HG02588 (cell line): Measurements from ENCODE around the gene SHFL.

ENCODE experiments used
- ATAC-seq: cut with Tn5 transposase; IDR thresholded peaks from one replicate; pipeline ENCODE4 v1.9.1; 2021; ENCODE audit warnings: mild to moderate bottlenecking, moderate library complexity; ENCODE audit not compliant: unreplicated experiment

Gene SHFL

DNA sequence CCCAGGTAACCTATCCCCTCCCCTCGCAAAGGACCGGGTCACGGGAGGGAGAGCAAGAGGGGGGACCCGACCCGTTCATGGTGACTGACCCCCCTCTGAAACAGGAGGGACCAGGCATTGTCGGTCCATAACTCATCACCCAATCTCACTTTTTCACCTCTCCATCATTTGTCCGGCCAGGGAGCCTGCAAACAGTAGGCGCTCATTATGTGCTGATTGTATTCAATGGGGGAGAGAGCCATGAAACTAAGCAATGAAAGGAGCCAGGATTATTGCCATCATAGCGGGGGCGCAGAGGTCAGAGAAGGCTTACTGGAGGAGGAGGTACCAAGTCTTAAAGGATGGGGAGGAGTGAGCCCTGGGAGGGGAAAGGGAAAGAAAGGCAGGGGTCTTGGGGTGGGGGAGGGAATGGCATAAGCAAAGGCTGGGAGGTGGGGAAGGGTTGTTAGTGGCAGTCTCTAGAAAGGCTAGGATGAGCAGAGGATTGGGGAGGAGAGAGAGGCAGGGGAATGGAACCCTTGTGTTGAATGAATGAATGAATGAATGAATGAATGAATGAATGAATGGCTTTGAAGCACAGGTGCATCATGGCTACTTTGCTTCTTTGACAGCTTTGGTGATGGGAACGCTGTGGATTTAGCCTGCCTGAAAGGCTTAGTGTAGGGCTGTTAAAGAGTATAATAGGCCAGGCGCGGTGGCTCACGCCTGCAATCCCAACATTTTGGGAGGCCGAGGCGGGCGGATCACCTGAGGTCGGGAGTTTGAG lies 1.4 kb downstream of the SHFL start:
- ATAC-seq, result no peak

DNA sequence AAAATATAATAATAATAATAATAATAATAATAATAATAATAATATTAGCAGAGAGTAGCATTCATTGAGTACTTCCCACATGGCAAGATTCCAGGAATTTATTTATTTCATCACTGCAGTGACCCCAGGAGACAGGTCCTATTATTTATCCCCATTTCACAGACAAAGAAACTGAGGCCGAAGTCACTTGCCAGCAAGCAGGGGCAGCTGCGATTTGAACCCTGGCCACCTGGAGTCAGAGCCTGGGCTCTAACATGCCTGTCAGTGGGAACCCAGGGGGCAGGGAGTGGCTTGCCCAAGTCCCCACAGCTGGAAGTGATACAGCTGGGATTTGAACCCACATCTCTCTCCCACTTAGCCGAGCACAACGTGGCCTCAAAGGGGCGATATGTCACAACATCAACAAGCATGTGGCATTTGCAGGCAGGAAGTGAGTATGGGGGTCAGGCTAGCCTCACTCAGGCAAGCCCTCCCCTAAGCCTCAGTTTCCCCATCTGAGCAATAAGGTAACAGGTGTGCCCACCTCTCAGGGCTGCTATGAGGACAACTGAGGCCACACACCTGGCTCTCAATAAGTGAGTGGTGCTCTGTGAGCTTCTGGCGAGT lies 2.9 kb downstream of the SHFL start:
- ATAC-seq, result no peak

DNA sequence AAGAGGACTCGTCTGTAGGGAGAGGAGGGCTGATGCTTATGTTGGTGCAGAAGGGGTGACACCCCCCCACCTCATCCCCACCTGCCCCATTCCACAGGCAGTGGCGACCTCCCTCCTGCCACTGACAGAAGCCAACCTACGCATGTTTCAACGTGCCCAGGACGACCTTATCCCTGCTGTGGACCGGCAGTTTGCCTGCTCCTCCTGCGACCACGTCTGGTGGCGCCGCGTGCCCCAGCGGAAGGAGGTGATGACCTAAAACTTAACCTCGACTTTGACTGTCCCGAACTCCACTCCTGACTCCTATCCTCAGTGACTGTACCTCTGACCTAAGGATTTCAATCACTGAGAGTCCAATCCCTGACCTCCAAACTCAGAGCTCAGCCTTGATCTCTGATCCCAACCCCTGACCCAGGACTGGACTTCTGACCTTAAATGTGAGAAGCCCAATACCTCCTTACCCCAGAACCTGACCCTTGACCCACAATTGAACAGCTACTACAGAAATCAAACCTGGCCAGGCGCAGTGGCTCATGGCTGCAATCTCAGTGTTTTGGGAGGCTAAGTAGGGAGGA lies 3.8 kb downstream of the SHFL start:
- no peak for ATAC-seq

DNA sequence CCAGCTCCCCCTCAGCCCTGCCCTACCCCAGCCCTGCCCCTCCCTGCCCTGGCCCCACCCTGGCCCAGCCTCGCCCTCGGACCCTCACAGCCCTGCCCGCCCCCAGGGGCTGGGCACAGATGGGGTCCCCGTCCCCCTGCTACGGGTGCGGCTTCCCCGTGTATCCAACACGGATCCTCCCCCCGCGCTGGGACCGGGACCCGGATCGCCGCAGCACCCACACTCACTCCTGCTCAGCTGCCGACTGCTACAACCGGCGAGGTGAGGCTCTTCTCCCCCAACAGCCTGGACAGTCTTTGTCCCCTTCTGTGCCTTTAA lies 5.2 kb downstream of the SHFL start:
- ATAC-seq, result no peak

DNA sequence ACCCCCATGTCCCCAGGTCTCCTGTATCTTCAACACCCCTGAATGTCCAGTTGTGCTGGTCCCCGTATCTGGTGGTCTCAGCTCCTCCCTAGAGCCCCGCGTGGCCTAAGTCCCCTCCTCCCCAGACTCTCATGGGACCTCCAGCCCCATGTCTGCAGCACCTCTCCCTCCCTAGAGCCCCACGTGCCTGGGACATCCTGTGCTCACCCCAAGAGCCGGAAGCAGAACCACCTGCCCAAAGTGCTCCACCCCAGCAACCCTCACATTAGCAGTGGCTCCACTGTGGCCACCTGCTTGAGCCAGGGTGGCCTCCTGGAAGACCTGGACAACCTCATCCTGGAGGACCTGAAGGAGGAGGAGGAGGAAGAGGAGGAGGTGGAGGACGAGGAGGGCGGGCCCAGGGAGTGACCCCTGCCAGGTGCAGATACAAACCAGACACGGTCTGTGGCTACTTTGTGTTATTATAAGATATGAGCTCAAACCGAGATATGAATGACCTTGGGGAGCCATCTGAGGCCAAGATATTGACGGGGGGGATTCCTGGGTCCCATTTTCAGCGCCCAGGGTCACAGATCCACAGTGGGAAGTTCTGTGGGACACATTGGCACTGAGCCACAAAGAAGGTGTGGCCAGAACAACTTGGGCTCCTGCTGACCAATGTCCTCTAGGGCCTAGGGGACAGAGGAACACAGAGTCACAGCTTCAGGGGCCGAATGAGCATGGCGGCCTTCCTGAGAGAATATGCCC lies 6.0 kb downstream of the SHFL start:
- ATAC-seq, result no peak

DNA sequence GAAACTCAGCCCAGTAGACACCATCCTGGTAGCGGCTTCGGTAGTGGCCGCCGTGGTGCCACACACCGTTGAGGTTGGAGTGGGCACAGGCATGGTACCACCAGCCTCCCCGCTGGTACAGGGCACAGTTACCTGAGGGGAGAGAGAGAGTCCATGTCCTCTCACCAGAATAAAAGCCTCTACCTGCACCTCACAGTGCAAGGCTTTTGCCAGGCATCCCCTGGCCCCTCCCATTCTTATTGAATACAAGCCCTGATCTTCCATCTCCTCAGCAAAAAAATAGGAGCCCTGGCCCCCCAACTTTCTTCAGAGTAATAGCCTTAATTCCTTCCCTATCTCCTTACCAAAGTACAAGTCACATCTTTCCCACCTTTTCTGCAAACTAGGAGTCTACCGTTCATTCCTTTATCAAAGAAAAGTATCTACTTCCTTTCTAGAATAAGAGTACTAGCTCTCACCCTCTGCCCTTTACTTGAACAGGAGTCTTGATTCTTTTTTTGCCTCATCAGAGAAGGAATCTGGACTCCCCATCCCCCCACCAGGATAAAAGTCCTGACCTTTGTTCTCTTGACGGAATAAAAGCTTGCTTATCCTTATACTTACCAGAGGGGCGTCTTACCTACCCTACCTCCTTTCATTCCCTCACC lies 6.7 kb downstream of the SHFL start:
- no peak for ATAC-seq

DNA sequence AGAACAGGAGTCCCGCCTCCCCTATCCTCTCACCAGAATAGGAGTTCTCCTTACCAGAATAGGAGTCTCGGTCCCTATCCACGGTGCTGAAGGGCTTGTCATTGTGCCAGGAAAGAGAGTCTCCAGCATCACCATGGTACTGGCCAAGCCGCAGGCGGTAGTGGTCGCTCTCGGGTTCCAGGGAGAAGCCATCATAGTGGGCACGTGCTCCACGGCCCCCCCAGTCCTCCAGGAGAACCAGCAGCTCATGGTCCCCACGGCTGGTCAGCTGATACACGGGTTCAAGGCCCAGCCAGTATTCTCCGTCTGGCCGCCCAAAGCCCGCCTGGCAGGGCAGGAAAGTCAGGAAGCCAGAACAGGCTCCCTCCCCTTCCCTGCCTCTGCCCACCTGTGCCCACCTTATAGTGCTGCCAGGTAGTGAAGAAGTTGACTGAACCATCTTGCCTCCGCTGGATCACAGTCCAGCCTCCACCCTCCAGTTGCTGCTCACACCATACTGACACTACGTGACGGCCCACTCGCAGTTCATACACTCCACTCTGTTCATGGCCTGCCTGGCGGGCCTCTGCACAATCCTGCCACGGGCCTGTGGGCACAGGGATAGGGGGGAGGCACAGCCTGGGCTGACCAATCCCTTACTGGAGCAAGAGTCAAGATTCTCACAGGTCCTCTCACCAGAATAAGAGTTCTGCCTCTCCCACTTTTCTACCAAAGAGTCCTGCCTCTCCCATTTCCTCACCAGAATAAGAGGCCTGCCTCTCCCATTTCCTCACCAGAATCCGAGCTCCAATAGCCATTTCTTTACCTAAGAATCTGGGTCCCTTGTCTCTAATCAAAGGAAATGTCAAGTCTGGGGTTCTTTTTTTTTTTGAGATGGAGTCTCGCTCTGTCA lies 7.4 kb downstream of the SHFL start:
- ATAC-seq, result no peak

DNA sequence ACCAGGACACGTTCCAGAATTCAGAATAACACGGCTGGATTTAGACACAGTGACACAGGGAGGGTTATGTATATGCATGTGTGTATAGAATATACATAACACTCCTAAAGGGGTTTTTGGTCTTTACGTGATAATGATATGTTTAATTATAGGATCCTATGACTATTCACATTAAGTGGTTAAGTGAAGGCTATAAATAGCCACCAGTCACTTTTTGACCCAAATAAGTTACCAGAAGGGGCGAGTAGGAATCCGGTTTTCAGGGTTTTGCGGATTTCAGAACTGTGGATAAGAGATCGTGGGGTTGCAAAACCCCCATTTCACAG lies 9.5 kb downstream of the SHFL start:
- ATAC-seq, result no peak

DNA sequence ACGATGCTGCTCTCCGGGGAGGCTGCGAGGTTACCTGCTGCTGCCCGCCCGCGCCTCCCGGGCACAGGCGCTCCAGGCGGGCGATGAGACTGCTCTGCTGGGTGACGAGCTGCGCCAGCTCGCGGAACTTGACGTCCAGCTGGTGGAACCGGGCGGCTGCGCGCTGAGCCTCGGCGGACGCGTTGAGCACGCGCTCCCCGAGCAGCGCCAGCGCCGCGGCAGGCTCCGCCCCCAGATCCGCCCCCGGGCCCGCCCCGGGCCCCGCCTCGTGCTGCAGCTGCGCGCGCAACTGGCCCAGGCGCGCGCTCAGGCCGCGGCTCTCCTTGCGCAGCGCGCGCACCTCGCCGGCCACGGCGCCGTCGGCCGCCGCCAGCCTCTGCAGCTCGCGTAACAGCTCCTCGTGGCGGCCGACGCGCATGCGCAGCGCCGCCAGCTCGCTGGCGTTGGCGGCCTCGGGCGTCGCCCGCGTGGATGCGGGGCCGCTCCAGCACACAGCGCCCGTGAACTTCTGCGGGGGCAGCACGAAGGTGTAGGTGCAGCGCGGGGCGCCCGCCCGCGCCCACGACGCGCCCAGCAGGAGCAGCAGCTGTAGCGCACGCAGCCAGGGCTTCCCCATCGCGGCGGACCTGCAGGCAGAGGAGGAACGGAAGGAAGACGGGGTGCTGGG lies 10.0 kb downstream of the SHFL start:
- peak; percentile 78 for ATAC-seq

DNA sequence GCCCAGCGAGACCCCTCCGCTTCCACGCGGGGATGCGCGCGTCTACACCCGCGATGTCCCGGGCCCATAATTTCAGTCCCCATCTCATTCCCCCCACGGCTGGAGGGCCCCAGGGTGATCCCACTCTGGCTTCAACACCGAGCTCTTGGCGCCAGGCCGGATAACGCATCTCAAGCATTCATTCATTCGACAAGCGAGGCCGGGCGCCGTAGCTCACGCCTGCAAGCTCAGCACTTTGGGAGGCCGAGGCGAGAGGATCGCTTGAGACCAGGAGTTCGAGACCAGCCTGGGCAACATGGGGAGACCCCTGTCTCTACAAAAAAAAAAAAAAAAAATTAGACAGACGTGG lies 10.5 kb downstream of the SHFL start:
- no peak for ATAC-seq

DNA sequence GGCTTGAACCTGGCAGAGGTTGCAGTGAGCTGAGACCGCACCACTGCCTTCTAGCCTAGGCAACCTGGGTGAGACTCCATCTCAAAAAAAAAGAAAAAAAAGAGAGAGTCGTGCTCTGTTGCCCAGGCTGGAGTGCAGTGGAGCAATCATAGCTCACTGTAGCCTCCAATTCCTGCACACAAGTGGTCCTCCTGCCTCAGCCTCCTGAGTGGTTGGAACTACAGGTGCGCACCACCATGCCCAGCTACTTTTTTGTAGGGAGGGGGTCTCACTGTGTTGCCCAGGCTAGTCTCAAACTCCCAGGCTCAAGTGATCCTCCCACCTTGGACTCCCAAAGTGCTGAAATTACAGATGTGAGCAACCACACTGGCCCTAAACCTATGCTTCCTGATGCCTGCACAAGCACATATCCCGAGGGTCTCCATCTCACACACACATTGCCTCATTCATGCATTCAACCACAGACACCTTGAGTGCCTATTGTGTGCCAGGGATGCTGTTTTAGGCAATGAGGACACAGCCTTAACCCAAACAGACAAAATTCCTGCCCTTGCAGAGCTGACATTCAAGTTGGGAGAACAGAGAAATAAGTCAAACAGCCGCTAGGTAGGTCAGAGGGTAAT lies 14.2 kb downstream of the SHFL start:
- ATAC-seq, result no peak

DNA sequence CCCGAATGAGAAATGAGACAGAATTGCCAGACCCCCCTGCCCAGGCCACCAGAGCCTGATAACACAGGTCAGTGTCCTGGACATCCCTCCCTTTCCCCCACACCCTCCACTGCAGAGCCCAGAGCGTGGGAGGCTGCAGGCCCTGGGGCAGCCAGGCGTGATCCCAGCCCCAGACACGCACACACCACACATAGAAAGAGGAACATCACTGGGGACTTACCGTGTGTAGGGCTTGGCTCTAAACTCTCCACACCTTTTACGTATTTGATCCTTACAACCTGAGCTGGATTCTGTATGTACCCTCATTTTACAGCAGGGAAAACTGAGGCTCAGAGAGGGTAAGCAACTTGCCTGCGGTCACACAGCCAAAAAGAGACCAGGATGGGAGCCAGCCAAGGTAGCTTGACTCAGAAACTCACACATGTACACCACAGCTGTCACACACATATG lies 16.7 kb downstream of the SHFL start:
- ATAC-seq, result peak; percentile 28

DNA sequence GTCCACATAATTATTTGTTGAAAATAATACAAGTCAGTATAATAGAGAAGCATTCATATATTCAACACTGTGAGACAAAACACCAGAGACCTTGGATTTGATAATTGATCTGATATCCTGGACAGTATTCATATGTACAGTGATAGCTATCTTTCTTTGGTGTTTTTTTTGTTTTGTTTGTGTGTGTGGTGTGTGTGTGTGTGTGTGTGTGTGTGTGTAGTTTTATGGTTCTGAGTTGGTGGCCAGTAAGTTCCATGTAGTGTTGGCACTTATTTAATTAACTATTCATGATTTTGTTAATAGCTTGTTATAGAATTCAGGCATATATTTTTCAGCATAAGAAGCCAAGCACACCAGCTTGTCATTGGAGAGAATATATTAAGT lies 18.0 kb downstream of the SHFL start:
- no peak for ATAC-seq

DNA sequence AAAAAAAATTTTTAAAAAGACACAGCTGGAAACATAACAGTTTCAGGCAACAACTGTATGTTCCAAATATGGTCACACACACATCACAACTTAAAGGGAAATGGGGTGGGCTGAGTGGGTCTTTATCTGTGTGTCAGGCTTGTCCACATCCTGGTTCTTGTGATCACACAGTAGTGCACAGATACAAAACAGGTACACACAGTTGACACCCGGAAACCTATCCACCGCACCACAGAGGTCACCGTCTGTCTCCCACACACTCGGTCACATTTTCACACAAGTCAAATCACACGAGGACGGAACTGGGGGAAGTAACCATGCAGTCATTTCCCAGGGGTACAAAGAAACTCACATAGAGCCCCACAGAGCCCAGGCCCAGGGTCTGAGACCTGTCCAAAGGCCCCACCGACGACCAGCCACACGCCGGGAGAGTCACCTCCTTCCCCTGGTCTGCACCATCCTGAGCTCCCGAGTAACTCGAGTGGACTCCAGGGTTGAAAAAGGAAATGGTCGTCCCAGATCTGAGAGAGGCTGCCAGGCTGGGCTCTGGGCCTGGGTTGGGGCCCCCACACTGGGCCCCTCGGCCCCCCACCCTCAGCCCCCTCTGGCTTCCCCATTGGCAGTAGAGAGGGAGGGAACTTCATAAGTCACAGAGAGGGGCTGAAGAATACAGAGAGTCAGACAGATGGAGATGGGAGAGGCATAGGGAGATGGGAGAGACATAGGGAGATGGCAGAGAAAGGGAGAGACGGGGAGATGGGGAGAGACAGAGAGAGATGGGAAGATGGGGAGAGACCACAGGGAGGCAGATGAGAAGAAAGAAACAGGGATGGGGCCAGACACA lies 18.8 kb downstream of the SHFL start:
- no peak for ATAC-seq

DNA sequence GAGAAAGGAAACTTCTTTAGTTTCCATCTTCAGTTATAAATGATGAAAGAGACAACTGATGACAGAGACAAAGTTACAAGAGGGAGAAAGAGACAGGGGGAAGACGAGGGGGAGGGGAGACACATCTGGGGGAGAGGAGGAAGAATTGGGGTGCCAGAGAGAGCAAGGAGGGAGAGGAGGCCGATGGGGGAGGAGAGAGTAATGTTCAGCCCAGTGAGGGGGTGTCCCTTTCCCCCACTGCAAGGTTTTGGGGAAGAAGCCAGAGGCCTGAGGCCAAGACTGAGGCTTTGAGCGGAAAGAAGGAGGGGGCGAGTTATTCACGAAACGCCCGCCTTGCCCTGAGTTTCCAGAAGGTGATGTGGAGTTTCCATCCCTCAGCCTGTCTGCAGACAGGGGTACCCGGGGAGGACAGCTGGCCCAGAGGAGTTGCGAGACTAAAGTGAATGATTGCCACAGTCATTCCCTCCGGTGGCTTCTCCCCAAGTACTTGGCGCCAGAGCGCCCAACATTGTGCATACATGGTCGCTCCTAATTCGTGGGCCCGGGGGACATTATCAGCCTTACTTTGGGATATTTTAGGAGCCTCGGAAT lies 19.5 kb downstream of the SHFL start:
- ATAC-seq, result peak; percentile 18

DNA sequence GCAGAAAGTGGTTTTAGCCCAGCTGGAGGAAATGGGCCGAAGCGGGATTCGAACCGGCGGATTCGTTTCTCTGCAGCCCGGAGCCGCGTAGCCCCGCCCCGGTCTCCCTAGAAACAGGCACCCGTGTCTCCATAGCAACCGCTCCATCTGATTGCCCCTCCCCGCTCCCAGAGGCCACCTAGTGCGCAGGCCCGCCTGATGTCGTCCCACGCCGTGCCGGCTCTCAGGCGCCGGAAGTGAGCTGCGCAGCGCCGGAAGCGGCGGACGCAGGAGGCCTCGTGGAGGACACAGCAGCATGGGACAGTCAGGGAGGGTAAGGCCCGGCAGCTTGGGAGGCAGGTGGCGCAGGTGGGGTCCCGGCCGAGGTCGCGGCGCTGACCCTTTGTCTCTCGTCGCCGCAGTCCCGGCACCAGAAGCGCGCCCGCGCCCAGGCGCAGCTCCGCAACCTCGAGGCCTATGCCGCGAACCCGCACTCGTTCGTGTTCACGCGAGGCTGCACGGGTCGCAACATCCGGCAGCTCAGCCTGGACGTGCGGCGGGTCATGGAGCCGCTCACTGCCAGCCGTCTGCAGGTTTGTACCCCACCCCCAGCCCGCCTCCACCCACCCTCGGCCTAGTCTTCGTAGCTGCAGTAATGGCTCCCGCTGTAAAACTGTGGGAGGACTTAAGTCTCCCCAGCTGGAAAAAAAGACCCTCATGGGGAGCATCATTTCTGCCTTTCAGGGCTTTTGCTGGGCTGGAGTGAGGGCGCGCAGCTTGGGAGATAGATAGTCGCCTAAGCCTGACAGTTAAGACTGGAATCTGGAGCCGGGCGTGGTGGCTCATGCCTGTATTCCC lies 20.2 kb downstream of the SHFL start, which contains the start of gene PPAN:
PPAN (plus strand) TSS at position 263 of the 837 bp plus-strand sequence; CDS start at position 296, 33 bp downstream.
- ATAC-seq, result peak; percentile 47

DNA sequence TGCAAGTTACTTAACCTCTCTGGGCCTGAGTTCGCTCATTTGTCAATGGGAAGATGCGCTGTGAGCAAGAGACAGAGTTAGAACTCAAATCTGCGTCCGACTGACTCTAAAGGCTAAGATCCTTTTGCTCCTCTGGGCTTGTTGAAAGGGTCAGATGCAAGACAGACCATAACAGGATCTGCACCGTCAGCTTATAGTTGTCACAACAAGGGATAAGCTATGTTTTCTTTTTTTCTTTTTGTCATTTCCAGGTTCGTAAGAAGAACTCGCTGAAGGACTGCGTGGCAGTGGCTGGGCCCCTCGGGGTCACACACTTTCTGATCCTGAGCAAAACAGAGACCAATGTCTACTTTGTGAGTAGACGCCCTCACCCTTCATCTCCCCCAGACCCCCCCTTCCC lies 21.1 kb downstream of the SHFL start:
- ATAC-seq, result no peak
